ENCODE results near the gene ZNF19. TPM values are rescaled to one million over a fixed set of nuclear protein-coding genes. Genes with fewer than 3 reads are reported as not detected.

ZNF19 gene
- total and polyA plus RNA-seq, 2 of the 8 experiments (the other 6 are each of a cell fraction or from before 2014, with no cell fraction given), result 1.5 to 3.5 TPM

DNA sequence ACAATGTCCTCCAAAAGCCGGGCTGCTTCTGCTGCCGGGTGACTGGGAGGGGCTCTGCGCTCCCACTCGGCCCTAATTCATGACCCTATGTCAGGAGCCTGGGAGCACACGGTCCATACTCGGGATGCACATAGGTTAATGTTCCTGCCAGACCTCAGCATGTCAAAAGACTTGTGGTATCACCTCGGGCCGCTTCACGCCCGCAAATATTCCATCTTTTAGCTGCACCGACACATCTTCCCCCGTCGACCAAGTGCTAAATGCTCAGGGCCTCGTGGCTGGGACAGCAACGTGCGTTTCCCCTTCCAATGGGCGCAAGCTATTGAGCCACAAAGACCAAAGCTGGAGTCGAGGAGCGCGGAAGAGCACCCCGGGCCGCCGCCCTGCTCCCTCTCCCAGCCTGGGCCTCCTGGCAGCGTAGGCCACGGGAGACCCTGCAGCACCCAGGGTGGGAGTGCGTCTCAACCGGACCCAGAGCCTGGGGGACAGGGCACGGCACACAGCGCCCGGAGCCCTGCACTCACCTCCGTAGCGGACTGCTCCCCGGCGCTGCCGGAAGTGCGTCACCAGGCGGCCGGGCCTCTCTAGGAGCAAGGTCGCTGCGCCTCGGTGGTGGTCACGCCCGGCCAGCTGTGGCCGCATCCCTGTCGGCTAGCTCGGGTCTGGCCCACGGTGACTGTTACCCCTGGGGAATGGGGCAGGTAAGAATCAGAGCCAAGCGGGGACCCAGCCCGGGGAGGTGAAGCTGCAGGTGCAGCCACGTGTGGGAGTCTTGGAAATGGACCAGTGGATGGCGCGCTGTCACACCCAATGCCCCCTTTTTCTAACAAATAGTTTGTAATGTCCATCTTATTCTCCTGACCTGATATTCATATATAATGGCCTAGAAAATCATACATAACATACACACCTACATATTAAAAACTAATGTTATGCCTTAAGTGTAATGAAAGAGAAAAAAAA is 27.2 kb downstream of the ZNF19 start, which contains the start of gene ZNF23 (continued):
- peak; percentile 88 to 96; a peak in 3 of 4 replicates for TF ChIP-seq SIN3A (conservative IDR thresholded peaks at IDR 0.05 in 1 of 2, IDR thresholded peaks at IDR 0.05 in 1 of 2; ENCODE audit: low read depth in 1 of 2, low read length in 2 of 2)
- peak; percentile 93 to 96 for TF ChIP-seq POLR2A (IDR thresholded peaks at IDR 0.05; ENCODE audit: control extremely low read depth in 1 of 2, low read depth in 2 of 2, low read length in 2 of 2)
- TF ChIP-seq CEBPB (IDR thresholded peaks at IDR 0.05; ENCODE audit: low read depth, low read length), result no peak
- TF ChIP-seq, protein P1, sequence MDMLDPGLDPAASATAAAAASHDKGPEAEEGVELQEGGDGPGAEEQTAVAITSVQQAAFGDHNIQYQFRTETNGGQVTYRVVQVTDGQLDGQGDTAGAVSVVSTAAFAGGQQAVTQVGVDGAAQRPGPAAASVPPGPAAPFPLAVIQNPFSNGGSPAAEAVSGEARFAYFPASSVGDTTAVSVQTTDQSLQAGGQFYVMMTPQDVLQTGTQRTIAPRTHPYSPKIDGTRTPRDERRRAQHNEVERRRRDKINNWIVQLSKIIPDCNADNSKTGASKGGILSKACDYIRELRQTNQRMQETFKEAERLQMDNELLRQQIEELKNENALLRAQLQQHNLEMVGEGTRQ (IDR thresholded peaks at IDR 0.05; ENCODE audit: low read length), result no peak
- TF ChIP-seq YY1 (IDR thresholded peaks at IDR 0.05; ENCODE audit: low read depth, low read length), result no peak
- TF ChIP-seq EGR1 (IDR thresholded peaks at IDR 0.05; ENCODE audit: borderline replicate concordance, low read depth, low read length), result peak; percentile 74; the same call in 1 of the 2 replicates
- TF ChIP-seq MAFK (IDR thresholded peaks at IDR 0.05; ENCODE audit: low read depth, low read length), result no peak
- peak; percentile 96 for TF ChIP-seq GABPA (IDR thresholded peaks at IDR 0.05; ENCODE audit: borderline replicate concordance, insufficient read depth, low read length)
- peak; percentile 63 for TF ChIP-seq TAF7 (optimal IDR thresholded peaks at IDR 0.05; ENCODE audit: borderline replicate concordance, low read depth, low read length)
- no peak for TF ChIP-seq BRCA1 (IDR thresholded peaks at IDR 0.05; ENCODE audit: low read depth, low read length)
- TF ChIP-seq, protein P2, sequence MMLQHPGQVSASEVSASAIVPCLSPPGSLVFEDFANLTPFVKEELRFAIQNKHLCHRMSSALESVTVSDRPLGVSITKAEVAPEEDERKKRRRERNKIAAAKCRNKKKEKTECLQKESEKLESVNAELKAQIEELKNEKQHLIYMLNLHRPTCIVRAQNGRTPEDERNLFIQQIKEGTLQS (IDR thresholded peaks at IDR 0.05; ENCODE audit: insufficient read depth, low read depth, low read length), result peak; percentile 57; the same call in 1 of the 2 replicates
- no peak for TF ChIP-seq CHD2 (IDR thresholded peaks at IDR 0.05; ENCODE audit: low read length)
- TF ChIP-seq RNF2 (IDR thresholded peaks at IDR 0.05; ENCODE audit: borderline replicate concordance, low read depth, low read length, missing control alignments, poor library complexity, severe bottlenecking), result no peak
- TF ChIP-seq EZH2 (IDR thresholded peaks at IDR 0.05; ENCODE audit: low read depth, low read length, severe bottlenecking), result no peak
- 0 out of 2 replicates have a peak, but pooled peaks have one; percentile 37 for TF ChIP-seq GTF2F1 (IDR thresholded peaks at IDR 0.05; ENCODE audit: borderline replicate concordance, low read depth, low read length)
- TF ChIP-seq, protein P3, sequence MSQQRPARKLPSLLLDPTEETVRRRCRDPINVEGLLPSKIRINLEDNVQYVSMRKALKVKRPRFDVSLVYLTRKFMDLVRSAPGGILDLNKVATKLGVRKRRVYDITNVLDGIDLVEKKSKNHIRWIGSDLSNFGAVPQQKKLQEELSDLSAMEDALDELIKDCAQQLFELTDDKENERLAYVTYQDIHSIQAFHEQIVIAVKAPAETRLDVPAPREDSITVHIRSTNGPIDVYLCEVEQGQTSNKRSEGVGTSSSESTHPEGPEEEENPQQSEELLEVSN (IDR thresholded peaks at IDR 0.05), result peak; percentile 66
- TF ChIP-seq JUN (IDR thresholded peaks at IDR 0.05; ENCODE audit: low read depth, low read length), result no peak
- no peak for TF ChIP-seq SP4 (IDR thresholded peaks at IDR 0.05; ENCODE audit: low read length)
- TF ChIP-seq, protein P4, sequence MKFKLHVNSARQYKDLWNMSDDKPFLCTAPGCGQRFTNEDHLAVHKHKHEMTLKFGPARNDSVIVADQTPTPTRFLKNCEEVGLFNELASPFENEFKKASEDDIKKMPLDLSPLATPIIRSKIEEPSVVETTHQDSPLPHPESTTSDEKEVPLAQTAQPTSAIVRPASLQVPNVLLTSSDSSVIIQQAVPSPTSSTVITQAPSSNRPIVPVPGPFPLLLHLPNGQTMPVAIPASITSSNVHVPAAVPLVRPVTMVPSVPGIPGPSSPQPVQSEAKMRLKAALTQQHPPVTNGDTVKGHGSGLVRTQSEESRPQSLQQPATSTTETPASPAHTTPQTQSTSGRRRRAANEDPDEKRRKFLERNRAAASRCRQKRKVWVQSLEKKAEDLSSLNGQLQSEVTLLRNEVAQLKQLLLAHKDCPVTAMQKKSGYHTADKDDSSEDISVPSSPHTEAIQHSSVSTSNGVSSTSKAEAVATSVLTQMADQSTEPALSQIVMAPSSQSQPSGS (IDR thresholded peaks at IDR 0.05; ENCODE audit: low read length), result no peak

Data from H1 (cell line).